ENCODE results near the gene PLEKHG1. TPM values are rescaled to one million over a fixed set of nuclear protein-coding genes. Genes with fewer than 3 reads are reported as not detected.

PLEKHG1 gene
- total and polyA plus RNA-seq, 8 donors, result 1.3 to 6.4 (median 2.6) TPM

GRCh38 chr6:150593119-150593518 is 6.6 kb upstream of the PLEKHG1 start:
- no peak for TF ChIP-seq CTCF (IDR thresholded peaks at IDR 0.05)
- no peak for FAIRE-seq

GRCh38 chr6:150596439-150596838 is 3.2 kb upstream of the PLEKHG1 start:
- FAIRE-seq (no peak), ATAC-seq (no peak), DNase-seq (no peak)
- intact Hi-C loops (cut with DNase I), result no loop called here
- Histone ChIP-seq H3K9me3 (no peaks in the 10 kb centered on the region), H3K4me3 (no peak overlapping the region), H3K4me1 (no peaks in the 10 kb centered on the region), H3K27me3 (no peaks in the 10 kb centered on the region), H3K36me3 (no peaks in the 10 kb centered on the region), H3K27ac (no peak overlapping the region)
- WGBS, 2 donors, result 57 to 64% methylated on average over 7 of the region's 7 CpGs
- TF ChIP-seq CTCF (IDR thresholded peaks at IDR 0.05), result no peak

More at GRCh38 chr6:150593119-150593518, 6.6 kb upstream of the PLEKHG1 start:
- Histone ChIP-seq H3K9me3 (no peaks in the 10 kb centered on the region), H3K27me3 (no peaks in the 10 kb centered on the region), H3K36me3 (no peaks in the 10 kb centered on the region), H3K4me1 (no peaks in the 10 kb centered on the region), H3K4me3 (no peak overlapping the region), H3K27ac (no peak overlapping the region)
- DNase-seq (no peak), ATAC-seq (no peak)
- intact Hi-C loops (cut with DNase I), result no loop called here
- 60 to 76% methylated on average over 4 of the region's 4 CpGs for WGBS, 2 donors

GRCh38 chr6:150598401-150598800 is 1.3 kb upstream of the PLEKHG1 start:
- Histone ChIP-seq H3K4me1 (no peaks in the 10 kb centered on the region), H3K36me3 (no peaks in the 10 kb centered on the region), H3K27me3 (no peaks in the 10 kb centered on the region), H3K27ac (no peak overlapping the region), H3K9me3 (no peaks in the 10 kb centered on the region), H3K4me3 (no peak overlapping the region)
- no peak for TF ChIP-seq CTCF (IDR thresholded peaks at IDR 0.05)
- no peak for ATAC-seq
- intact Hi-C loops (cut with DNase I), result no loop called here
- 73 to 77% methylated on average over 4 of the region's 4 CpGs for WGBS, 2 donors
- no peak for FAIRE-seq
- no peak for DNase-seq

- 70 to 77% methylated on average over 3 of the region's 3 CpGs for WGBS, 2 donors
- H3K27me3 ChIP-seq, result no peaks in the 10 kb centered on the region
- no peaks in the 10 kb centered on the region for H3K9me3 ChIP-seq
- no peak overlapping the region for H3K4me3 ChIP-seq
- intact Hi-C loops (cut with DNase I), result no loop called here
- no peak for TF ChIP-seq CTCF (IDR thresholded peaks at IDR 0.05)
- no peak overlapping the region for H3K27ac ChIP-seq
- no peak for DNase-seq
- no peak for ATAC-seq
- no peaks in the 10 kb centered on the region for H3K4me1 ChIP-seq
- FAIRE-seq, result no peak
- H3K36me3 ChIP-seq, result no peaks in the 10 kb centered on the region
Observed at GRCh38 chr6:150598858-150599198, 857 bp upstream of the PLEKHG1 start.

- 0 to 1% methylated on average over 12 to 38 of the region's 38 CpGs for WGBS, 2 donors
- Histone ChIP-seq H3K36me3 (no peaks in the 10 kb centered on the region), H3K27me3 (peaks cover 0 to 2% (median 0%) of the 10 kb centered on the region in 4 donors), H3K4me3 (peak overlapping the region; percentile 40 to 71 (median 54)), H3K27ac (peak overlapping the region in 2 of 4 donors; percentile 55 to 62), H3K9me3 (no peaks in the 10 kb centered on the region), H3K4me1 (no peaks in the 10 kb centered on the region)
- intact Hi-C loops (cut with DNase I), result no loop called here
- DNase-seq, result no peak
- TF ChIP-seq CTCF (IDR thresholded peaks at IDR 0.05), result no peak
- peak in 1 of 4 donors; percentile 4 for ATAC-seq
- no peak for FAIRE-seq
Observed at GRCh38 chr6:150600010-150600300, 270 bp downstream of the PLEKHG1 start.
